GM21423 (cell line): ENCODE measurements around the gene EPS8.
"Not testable (repeated sequence)": the region's sequence is repeated elsewhere in the genome, so short reads cannot be mapped to it uniquely, and the experiment has no call there.

Source experiments
- ATAC-seq: cut with Tn5 transposase; IDR thresholded peaks from one replicate; pipeline ENCODE4 v1.9.1; 2021; ENCODE audit warnings: mild to moderate bottlenecking, moderate library complexity; ENCODE audit not compliant: unreplicated experiment

Gene EPS8

DNA sequence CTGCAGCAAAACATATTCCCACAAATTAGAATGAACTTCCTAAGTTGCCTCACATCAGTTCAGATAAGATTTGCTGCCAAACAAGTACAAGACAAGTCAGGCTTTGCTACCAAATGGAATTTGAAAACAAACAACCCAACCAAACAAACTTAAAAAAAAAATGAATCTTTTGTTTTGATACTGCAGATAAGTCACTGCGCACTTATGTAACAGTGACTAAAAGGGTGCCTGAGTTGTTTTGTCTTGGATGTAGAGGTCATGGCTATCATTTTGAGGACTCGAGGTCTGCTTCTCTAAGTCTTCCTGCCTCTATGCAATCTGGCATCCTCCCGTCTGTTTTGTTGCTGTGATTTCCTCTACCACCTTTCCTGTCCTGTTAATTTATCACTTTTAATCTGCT lies 11.1 kb upstream of the EPS8 start:
- ATAC-seq: no peak

DNA sequence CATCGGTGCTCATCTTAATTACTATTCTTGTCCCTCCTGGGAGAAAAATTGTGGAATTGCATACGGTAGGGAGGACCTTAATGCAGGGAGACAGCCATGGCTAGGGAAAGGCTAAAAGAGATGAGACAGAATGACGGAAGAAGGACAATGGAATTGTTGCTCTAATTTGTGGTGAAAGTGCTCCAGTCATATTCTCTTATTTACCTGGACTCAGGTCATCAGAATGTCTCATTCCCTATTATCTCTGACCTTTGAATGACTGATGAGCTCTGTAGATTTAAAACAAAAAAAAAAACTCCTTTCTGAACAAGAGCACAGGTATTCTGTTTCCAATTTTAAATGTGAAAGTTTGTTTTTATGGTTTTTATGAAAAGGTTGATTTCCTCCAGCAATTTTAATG lies 8.6 kb upstream of the EPS8 start:
- no peak for ATAC-seq

DNA sequence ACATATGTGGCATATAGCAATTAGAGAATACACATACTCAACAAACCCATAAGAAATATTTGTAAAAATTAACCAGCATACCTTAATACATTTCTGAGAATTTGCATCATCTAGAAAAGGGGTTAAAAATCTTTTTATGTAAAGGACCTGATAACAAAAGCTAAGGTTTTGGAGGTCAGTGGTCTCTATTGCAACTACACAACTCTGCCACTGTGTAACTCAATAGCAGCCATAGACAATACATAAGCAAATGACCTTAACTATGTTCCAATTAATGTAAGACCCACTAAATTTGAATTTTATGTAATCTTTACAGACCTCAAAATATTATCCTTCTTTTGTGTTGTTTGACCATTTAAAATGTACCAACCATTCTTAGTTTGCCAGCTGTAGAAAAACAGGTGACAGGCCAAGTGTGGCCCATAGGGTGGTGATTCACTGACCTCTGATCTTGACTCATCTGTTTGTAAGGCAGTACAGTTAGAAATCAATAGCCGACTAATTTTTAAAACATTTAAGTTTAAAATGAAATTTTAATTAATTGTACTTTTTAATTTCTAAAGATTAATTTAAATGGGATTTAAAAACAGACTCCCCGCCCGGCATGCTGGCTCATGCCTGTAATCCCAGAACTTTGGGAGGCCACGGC lies 7.4 kb upstream of the EPS8 start:
- ATAC-seq: no peak

DNA sequence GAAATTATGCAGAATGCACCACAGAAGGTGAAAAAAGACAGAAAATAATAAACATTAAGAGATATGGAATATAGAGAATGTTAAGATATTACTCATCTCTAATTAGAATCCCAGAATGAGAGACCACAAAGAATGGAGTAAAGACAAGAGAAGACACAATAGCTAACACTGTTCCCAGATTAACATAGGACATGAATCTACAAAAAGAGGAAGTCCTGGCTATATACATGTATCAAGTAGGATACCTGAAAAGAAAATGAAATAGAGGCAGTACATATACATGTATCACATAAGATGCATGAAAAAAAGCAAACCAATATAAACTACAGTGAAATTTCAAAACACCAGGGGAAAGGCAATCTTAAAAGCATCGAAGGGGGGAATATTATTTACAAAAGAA lies 5.6 kb upstream of the EPS8 start:
- no peak for ATAC-seq

DNA sequence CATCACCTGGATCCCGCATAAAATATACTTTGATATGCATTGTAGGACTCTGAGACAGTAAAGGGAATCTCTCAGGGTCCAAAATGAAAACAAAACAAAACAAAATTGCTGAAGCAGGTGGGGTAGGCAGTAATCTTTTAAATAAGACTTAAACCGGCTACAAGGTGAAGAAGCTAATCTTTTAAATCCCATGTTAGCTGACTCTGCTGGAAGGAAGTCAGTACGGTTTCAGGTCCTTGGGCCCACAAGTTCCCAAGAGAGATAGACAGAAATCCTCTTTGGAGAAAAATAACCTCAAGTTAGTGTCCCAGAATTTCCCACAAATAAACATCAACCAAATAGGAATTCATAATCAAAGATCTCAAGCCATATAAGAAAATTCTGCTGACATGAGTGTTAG lies 5.0 kb upstream of the EPS8 start:
- ATAC-seq: no peak

DNA sequence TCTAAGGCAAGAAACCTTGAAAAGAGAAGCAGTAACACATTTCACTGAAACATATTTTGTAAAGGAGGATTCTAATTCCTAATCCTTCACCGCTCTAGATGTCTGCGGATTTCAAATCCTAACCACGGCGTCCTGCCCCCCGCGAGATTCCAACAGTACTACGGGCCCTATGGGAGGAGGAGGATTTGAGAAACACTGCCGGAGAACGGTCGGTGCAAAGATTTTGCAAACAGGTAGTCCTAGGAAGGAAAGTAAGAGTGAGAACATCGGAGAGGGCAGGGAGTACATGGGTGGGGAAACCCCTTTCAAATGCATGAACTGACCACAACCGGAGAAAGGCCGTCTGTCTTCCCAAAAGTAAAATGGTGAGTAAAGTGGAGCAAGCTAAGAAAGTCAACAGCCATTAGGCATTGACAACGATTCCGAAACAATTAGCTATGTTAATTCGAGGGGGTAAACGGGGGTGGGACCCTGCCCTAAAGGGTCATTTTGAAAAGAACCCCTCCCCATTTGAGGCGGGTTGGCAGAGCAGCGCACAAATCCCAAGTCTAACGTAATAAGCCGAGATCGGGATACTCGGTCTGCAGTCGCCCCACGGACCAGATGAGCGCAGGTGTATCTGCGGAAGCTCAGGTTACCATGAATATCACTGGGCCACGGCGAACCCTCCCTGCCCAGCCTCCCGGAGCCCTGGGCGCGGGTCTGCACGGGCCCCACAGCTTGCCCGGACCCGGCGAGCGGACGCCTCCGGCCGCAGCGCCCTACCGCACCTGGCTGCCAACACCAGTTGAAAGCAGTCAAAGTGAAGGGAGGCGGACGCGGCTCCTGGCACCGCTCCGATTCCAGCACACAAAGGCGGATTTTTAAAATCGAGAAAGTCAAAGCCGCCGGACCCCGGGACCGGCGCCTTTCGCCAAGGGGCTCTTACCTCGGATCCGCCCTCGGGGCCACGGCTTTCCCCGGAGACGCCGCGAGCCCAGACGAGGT lies 662 bp downstream of the EPS8 start:
- peak; percentile 38 for ATAC-seq

DNA sequence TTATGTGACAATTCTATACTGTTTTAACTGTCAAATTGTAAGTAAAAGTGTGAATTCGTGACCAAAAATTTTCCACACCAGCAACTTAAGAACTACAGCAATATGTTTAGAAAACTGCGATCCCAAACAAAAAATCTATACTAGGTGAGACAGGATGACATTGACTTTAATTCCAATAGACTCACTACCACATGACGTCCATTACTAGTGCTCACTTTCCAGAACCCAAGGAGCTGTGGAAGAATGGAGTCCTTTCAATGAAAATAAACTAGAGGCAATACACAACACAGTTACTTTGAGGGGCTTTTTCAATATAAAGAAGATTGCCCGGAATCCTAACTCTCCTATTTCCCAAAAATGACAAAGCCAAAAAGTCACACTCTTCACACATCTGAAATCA lies 1.4 kb downstream of the EPS8 start:
- ATAC-seq: no peak

DNA sequence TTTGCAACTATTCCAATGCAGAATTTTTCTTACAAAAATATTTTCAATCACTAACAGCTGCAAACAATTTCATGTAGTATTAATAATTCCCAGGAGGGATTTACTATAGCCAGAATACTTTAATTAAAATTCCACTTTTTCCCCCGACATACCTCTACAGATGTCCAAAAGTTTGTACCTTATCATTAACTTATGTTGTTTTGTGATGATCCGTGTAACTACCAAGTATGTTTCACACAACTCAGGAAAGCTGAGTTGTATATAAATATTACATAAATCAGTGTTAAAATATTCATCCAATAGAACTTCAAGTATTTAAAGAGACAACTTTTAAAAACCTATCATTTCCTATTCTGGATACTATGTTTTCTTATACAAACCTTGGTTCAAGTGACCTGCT lies 2.4 kb downstream of the EPS8 start:
- no peak for ATAC-seq

DNA sequence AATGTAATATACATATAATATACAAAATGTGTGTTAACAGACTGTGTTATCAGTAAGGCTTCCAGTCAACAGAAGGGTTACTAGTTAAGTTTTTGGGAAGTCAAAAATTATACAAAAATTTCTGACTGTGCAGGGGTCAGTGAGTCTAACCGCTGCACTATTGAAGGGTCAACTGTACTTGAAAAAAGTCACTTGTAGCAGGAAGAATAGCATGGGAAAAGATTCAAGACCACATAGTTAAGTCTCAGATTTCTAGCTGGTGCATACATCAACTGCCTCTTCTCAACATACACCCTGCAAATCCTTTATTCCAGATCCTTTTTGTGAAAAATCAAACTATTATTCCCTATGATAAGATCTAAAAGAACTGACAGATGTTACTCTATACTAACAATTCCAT lies 5.9 kb downstream of the EPS8 start:
- ATAC-seq: no peak

DNA sequence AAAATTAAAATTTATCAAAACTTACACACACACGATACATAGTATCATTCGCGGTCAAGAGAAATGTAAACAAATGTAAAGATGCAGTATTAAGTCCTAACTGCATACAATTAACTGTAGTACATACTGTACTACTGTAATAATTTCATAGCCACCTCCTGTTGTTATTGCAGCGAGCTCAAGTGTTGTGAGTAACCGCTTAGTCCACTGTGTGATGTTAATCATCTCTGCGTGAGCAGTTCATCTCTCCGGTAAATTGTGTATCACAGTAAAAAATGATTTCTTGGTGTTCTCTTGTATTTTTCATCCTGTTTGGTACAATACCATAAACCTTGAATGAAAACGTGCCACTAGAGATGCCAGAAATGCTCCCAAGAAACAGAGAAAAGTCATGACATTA lies 6.5 kb downstream of the EPS8 start:
- ATAC-seq: no peak

DNA sequence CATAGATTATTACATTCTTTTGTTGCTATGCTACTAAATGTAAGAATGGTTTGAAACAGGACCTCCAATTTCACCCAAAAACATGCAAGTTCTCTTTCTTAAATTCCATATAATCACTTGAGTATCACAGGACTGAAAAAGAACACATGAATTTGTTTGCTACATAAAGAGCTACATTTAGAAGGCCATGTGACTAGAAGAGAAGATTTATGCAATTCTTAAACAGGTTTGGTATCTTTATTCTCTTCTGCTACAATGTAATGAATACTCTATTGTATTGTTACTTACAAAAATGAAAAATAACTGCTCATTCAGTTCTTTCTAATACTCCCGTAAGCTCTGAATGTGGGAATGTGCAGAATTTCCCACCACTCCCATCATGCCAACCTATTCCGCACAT lies 9.3 kb downstream of the EPS8 start:
- ATAC-seq: no peak

DNA sequence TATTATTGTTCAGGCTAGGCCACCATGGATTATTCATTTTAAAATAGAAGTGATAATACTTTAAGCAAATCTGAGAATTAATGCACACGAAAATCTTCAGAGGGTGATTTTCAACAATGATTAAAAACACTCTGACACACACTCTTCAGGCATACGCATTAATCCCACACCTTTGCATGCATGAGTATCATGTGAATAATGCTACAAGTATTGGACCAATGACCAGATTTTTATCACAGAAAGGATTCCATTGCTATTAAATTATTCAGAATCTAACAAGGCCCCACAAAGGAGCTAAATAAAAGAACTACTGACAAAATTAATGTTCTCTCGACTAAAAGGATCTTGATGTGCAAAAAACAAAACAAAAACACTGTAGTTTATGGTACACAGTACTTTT lies 11.1 kb downstream of the EPS8 start:
- no peak for ATAC-seq

DNA sequence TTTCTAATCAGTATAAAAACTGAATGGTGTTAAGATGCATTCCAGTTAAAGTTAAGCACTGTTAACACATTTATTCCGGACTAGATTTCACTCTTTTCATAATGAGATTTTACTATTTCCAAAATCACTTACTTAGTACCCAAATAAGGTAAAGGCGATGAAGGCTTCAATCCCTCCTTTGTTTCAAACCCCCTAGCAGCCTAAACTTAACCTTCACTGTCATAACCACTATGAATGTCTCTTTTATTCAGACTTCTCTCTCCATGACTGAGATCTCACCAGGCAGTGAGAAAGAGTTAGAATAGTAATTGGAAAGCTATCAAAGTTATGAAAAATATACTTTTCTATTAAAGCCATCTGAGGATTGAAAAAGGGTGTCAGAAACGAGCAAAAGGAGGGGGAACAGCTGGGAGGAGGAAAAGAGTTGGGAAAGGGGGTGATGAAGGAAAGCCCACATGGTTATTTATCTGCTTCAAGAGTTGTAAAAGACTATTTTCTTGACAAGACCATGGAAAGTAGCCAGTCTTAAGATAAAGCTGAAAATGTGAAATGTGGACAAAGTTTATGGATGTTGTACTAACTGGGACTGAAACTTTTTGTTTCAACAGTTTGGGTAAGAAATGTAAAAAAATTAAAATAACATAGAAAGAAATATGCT lies 11.7 kb downstream of the EPS8 start:
- no peak for ATAC-seq

DNA sequence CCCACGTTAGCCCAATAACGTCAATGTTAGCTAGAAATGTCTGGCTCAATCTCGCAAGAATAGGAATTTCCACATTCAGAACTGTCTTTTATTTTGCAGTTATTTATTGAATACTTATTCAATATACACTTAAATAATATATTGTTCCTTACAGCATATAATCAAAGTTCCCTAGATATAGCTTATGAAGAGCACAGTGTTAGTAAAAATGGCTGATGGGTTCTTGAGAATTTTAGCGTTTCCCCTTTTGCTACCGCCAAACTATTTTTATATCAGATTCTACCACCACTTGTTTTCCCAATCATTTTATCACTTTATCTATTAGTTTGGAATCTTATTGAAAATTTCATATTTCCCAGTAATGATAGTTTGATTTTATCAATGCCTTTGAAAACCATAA lies 12.7 kb downstream of the EPS8 start:
- no peak for ATAC-seq

DNA sequence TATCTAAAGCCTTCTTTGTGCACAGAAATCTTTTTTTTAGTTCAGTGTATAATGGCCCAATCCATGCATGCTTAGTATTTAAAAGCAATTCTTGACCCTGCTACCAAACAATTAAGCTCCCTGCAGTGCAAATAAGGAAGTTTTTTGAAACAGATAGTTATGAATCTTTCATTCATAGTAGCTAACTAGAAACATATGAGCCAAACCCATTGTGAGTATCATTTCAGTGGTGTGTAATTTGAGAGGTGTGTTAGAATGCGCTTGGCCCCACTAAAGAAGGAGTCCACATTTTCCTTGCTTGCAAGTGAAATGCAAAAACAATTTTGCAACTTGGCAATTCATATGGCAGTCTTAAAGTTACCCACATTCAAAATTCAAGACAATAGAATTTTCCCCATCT lies 14.4 kb downstream of the EPS8 start:
- no peak for ATAC-seq

DNA sequence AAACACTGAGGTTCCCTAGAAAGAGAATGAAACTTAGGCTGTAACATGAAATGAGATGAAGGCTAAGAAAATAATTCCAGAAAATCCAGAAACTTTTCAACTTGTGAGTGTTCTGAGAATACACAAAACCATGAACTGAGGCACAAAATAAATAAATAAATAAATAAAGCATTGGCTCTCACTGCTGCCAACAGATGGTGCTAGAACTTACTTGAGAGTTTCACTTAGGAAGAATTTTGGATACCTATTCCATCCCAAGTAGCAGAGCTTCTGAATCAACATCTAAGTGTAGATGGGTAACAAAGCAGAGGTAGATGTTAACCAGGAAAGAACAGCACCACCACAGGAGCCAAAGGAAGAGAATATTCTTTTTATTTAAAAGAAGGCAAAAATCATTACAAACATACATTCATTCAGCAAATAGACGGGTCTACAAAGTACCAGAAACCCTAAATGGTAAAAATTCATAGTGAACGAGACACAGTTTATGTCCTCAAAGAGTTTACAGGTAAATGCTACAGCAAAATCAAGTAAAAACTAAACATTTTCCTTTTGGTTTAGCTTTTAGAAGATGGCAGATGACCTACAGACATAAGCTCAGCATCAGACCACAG lies 16.7 kb downstream of the EPS8 start:
- ATAC-seq: no peak

DNA sequence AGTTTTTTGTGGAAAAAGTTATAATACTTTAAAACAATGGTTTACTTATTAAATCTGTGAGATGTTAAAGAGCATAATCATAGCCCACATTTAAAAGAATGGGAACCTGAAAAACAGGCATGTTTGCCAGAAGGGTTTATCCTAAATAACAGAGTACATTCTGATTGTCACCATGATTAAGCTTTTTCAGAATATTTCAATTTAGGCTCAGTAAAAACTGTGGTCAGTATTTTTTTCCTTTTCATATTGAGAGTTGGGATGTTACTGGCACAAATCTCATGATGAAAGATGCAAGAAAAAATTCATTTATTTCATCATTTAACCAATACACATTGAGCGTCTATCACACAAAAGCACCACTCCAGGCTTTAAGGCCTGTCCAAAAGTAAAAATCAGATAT lies 18.6 kb downstream of the EPS8 start:
- ATAC-seq: no peak

DNA sequence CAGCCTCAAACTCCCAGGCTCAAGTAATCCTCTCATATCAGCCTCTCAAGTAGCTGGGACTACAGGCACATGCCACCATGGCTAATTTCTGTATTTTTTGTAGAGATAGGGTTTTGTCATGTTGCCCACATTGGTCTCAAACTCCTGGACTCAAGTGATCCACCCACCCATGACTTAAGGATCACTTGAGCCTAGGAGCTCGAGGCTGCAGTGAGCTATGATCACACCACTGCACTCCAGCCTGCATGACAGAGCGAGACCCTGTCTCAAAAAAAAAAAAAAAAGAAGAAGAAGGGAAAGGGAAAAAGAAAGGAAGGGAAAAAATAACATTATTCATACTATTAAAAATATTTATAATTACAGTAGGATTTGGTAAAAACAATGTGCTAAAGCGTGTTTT lies 19.2 kb downstream of the EPS8 start:
- ATAC-seq: no peak

DNA sequence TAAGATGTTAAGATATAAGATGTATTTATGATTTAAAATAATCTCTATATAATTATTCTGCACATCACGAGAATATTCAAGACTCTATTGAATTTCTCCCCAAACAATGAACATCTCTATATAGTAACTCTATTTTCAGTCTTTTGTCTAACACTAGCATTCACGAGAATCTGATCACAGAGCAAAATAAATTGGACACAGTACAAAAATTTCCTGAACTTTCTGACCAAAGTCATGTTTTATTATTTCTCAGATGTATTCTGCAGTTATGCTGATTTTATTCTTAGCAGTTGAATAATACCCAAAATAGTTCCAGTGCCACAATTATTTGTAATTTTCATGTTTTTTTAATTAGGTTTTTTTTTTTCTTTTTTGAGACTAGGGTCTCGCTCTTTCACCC lies 19.6 kb downstream of the EPS8 start:
- no peak for ATAC-seq

DNA sequence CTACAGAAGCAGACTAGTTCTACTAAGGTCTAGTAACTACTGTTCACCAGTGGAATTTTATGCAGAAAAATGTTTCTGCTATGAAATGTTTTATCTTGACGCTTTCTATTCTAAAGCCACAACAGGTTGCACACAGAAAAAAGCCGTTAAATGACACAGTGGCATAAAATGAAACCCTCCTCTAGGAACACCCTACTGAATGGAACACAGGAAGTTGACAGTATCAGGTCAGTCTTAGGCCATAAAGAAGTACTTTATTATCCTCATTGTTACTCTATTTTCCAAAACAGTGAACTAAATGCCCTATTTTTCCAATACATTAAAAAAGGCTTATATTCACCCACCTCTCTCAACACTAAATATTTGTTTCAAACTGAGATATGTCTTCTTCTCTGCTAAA lies 21.9 kb downstream of the EPS8 start:
- no peak for ATAC-seq

DNA sequence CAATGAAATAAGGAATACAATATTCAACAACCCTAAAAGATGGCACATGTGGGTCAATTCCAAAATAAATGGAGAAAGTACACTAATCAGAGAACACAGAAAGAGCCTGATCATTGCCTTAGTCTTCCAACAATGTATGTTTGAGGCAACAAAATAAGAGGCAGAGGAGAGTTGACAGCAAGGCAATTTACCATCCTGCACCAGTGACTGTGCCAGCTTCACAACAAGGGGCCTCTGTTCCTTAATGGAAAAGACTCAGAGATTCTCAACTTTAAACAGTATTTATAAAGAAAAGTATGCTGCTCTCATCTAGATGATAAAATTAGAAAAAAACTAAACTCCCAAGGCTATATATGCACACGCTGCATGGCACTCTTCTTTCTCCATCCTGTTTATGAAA lies 25.9 kb downstream of the EPS8 start:
- ATAC-seq: no peak

DNA sequence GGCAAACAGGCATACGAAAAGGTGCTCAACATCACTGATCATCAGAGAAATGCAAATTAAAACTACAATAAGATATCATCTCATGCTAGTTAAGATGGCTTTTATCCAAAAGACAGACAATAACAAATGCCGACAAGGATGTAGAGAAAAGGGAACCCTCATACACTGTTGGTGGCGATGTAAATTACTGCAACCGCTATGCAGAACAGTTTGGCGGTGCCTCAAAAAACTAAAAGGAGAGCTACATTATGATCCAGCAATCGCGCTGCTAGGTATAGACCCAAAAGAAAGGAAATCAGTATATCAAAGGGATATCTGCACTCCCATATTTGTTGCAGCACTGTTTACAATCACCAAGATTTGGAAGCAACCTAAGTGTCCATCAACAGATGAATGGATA lies 27.0 kb downstream of the EPS8 start:
- ATAC-seq: not testable (repeated sequence)
